Measurements from ENCODE around the gene BHLHE40.
A peak's percentile ranks its signal among the peaks of the same experiment; 100 is the strongest.

The BHLHE40 gene

DNA sequence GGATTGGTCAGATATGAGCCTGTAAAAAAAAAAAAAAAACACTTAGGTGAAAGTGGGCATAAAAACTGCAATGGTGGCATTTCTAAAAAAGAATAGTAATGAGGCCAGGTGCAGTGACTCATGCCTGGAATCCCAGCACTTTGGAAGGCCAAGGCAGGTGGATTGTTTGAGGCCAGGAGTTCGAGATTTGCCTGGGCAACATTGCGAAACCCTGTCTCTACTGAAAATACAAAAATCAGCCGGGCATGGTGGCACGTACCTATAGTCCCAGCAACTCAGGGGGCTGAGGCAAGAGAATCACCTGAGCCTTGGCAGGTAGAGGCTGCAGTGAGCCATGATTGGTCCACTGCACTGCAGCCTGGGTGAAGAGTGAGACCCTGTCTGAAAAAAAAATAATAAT is 38.3 kb upstream of the BHLHE40 start:
- no peak for ATAC-seq
- TF ChIP-seq TCF4 (CRISPR knock-in tag; IDR thresholded peaks at IDR 0.05; ENCODE audit: borderline replicate concordance) (no peak), ZFP3 (CRISPR knock-in tag; IDR thresholded peaks at IDR 0.05) (no peak), ZNF8 (CRISPR knock-in tag; IDR thresholded peaks at IDR 0.05) (no peak), ISL1 (CRISPR knock-in tag; IDR thresholded peaks at IDR 0.05) (no peak), TSHZ2 (CRISPR knock-in tag; IDR thresholded peaks at IDR 0.05) (no peak), CSDC2 (CRISPR knock-in tag; IDR thresholded peaks at IDR 0.05) (no peak), ZNF565 (CRISPR knock-in tag; conservative IDR thresholded peaks at IDR 0.05; ENCODE audit: low read depth) (no peak), ZC3H10 (CRISPR knock-in tag; IDR thresholded peaks at IDR 0.05) (no peak), ZFP30 (CRISPR knock-in tag; IDR thresholded peaks at IDR 0.05) (no peak), OSR1 (CRISPR knock-in tag; IDR thresholded peaks at IDR 0.05) (no peak), ZNF70 (CRISPR knock-in tag; IDR thresholded peaks at IDR 0.05) (no peak), SNAI2 (CRISPR knock-in tag; IDR thresholded peaks at IDR 0.05) (no peak)
- TF ChIP-seq, protein P1, sequence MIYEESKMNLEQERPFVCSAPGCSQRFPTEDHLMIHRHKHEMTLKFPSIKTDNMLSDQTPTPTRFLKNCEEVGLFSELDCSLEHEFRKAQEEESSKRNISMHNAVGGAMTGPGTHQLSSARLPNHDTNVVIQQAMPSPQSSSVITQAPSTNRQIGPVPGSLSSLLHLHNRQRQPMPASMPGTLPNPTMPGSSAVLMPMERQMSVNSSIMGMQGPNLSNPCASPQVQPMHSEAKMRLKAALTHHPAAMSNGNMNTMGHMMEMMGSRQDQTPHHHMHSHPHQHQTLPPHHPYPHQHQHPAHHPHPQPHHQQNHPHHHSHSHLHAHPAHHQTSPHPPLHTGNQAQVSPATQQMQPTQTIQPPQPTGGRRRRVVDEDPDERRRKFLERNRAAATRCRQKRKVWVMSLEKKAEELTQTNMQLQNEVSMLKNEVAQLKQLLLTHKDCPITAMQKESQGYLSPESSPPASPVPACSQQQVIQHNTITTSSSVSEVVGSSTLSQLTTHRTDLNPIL (CRISPR knock-in tag; IDR thresholded peaks at IDR 0.05; ENCODE audit: low read depth) = no peak
- TF ChIP-seq, protein P2, sequence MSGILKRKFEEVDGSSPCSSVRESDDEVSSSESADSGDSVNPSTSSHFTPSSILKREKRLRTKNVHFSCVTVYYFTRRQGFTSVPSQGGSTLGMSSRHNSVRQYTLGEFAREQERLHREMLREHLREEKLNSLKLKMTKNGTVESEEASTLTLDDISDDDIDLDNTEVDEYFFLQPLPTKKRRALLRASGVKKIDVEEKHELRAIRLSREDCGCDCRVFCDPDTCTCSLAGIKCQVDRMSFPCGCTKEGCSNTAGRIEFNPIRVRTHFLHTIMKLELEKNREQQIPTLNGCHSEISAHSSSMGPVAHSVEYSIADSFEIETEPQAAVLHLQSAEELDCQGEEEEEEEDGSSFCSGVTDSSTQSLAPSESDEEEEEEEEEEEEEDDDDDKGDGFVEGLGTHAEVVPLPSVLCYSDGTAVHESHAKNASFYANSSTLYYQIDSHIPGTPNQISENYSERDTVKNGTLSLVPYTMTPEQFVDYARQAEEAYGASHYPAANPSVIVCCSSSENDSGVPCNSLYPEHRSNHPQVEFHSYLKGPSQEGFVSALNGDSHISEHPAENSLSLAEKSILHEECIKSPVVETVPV (CRISPR knock-in tag; IDR thresholded peaks at IDR 0.05) = no peak

- ATAC-seq = 0 out of 3 replicates have a peak, but pooled peaks have one; percentile 50
- TF ChIP-seq ISL1 (CRISPR knock-in tag; IDR thresholded peaks at IDR 0.05) (no peak), ZFP30 (CRISPR knock-in tag; IDR thresholded peaks at IDR 0.05) (no peak), OSR1 (CRISPR knock-in tag; IDR thresholded peaks at IDR 0.05) (no peak), PPARA (CRISPR knock-in tag; IDR thresholded peaks at IDR 0.05; ENCODE audit: borderline replicate concordance) (no peak), PATZ1 (CRISPR knock-in tag; IDR thresholded peaks at IDR 0.05; ENCODE audit: borderline replicate concordance) (no peak)
These were observed 35.7 kb upstream of the BHLHE40 start for GRCh38 chr3:4943549-4943948.

DNA sequence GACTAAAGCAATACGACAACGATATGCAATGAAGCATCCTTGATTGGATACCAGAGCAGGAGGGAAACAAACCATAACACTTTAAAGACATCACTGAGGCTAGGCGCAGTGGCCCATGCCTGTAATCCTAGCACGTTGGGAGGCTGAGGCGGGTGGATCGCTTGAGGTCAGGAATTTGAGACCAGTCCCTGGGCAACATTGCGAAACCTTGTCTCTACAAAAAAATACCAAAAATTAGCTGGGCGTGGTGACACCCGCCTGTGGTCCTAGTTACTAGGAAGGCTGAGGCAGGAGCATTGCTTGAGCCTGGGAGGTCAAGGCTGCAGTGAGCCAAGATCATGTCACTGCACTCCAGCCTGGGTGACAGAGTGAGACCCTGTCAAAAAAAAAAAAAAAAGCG is 33.9 kb upstream of the BHLHE40 start:
- TF ChIP-seq GLIS3 (CRISPR knock-in tag; IDR thresholded peaks at IDR 0.05) = no peak
- ATAC-seq = no peak

DNA sequence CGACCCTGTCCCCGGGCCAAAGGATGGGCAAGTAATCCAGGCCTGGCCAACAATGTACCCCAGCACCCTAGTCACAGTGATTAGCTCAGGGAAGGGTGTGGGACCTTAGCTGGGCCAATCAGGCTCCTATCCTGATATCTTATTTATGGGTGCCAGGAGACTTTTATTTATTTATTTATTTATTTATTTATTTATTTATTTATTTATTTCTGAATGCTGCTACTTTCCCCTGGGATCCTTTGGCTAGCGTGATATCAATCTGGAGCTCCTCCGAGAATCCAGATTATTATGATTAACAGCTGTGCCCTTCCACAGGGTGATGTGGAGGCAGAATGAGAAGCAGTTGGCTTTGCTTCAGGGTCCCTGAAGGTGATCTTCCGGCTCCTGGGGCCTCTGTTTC is 32.2 kb upstream of the BHLHE40 start:
- no peak for TF ChIP-seq BACH2 (CRISPR knock-in tag; IDR thresholded peaks at IDR 0.05; ENCODE audit: borderline replicate concordance)
- no peak for TF ChIP-seq ZNF70 (CRISPR knock-in tag; IDR thresholded peaks at IDR 0.05)
- no peak for TF ChIP-seq TSHZ2 (CRISPR knock-in tag; IDR thresholded peaks at IDR 0.05)
- ATAC-seq = no peak
